ENCODE data around the gene CDC42SE2.

CDC42SE2 gene

GRCh38 chr5:131382407-131383395, 118.8 kb downstream of the CDC42SE2 start:
- H3K4me3 ChIP-seq (ENCODE audit: low read depth, low read length): no peak overlapping the region
- TF ChIP-seq CTCF (IDR thresholded peaks at IDR 0.05; ENCODE audit: borderline replicate concordance, insufficient read depth, low read depth, low read length): peak; percentile 70; the same call in 1 of the 2 replicates

GRCh38 chr5:131384173-131384572, 120.3 kb downstream of the CDC42SE2 start:
- TF ChIP-seq CTCF (IDR thresholded peaks at IDR 0.05; ENCODE audit: borderline replicate concordance, insufficient read depth, low read depth, low read length): no peak
- H3K4me3 ChIP-seq (ENCODE audit: low read depth, low read length): no peak overlapping the region

DNA sequence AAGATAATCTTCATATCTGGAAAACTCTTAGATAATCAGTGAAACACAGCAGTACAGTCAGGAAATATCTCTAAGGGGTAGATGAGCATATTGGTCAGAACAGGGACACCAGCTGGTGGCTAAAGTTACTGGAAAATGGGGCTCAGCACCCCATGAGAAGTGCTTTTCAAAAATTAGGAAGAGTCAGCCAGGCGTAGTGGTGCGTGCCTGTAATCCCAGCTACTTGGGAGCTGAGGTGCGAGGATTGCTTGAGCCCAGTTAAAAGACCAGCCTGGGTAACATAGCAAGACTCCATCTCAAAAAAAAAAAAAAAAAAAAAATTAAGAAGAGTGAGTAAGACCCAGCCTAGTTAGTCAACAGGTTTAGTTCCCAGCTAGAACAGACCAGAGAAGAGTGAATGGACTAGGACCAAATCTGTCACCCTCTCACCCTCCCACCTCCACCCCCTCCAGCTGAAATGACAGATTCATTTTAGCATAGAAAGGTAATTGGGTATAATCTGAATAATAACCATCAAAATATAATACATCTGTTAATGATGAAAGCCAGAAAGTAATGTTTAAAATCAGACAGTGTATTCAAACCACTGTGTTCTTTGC, 120.9 kb downstream of the CDC42SE2 start:
- TF ChIP-seq CTCF (IDR thresholded peaks at IDR 0.05; ENCODE audit: borderline replicate concordance, insufficient read depth, low read depth, low read length): no peak
- H3K4me3 ChIP-seq (ENCODE audit: low read depth, low read length): no peak overlapping the region

DNA sequence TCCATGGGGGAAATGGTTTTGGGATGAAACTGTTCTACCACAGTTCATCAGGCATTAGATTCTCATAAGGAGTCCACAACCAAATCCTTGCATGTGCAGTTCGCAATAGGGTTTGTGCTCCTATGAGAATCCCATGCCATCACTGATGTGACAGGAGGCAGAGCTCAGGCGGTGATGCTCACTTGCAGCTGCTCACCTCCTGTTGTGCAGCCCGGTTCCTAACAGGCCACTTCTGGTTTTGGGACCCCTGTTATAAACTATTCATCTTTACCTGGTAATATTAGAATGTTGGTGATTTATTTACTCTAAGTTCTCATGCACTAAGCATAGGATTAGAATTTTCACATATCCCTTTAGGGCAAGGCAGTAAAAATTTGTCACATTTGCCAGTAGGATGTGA, 122.3 kb downstream of the CDC42SE2 start:
- no peak for TF ChIP-seq CTCF (IDR thresholded peaks at IDR 0.05; ENCODE audit: borderline replicate concordance, insufficient read depth, low read depth, low read length)
- no peak overlapping the region for H3K4me3 ChIP-seq (ENCODE audit: low read depth, low read length)

- no peak for TF ChIP-seq CTCF (IDR thresholded peaks at IDR 0.05; ENCODE audit: borderline replicate concordance, insufficient read depth, low read depth, low read length)
- no peak overlapping the region for H3K4me3 ChIP-seq (ENCODE audit: low read depth, low read length)
These were observed 122.9 kb downstream of the CDC42SE2 start for GRCh38 chr5:131386779-131387178.

- H3K4me3 ChIP-seq (ENCODE audit: low read depth, low read length): no peak overlapping the region
- TF ChIP-seq CTCF (IDR thresholded peaks at IDR 0.05; ENCODE audit: borderline replicate concordance, insufficient read depth, low read depth, low read length): no peak
These were observed 123.4 kb downstream of the CDC42SE2 start for GRCh38 chr5:131387255-131387654.
